ENCODE data around the gene REEP1. TPM values are rescaled to one million over a fixed set of nuclear protein-coding genes. Genes with fewer than 3 reads are reported as not detected.

REEP1 gene
- polyA plus RNA-seq, 4 donors, result 5.9 to 16.8 (median 8.8) TPM

DNA sequence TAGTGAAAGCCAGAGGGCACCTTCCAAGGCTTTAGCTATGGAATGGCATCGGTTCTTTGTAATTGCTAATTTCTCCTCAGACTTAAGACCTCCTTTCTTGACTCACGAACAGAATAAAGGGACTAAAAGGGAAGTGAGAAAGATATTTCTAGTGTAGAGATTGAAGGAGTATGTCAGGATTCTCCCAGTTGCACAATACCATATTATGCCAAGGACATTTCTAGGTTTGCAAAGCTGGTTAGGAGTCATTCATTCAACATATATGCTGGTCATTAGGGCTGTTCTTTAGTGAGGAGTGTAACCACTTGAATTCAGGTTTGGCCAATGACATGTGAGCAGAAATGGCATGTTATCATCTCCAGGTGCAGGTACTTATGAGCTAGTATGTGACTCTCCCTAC, 7.4 kb downstream of the REEP1 start:
- DNase-seq, result no peak
- Histone ChIP-seq H3K4me3 (ENCODE audit: low read depth in 1 of 3, low read length in 3 of 3) (no peak overlapping the region), H3K27ac (ENCODE audit: low read depth in 1 of 3, low read length in 2 of 3) (no peak overlapping the region), H3K27me3 (ENCODE audit: control insufficient read depth in 3 of 3, insufficient read depth in 3 of 3, low read length in 3 of 3) (no peaks in the 10 kb centered on the region), H3K4me1 (ENCODE audit: control insufficient read depth in 3 of 3, insufficient read depth in 2 of 3, low read depth in 1 of 3, low read length in 2 of 3) (peaks cover 0 to 14% (median 3%) of the 10 kb centered on the region in 3 donors), H3K36me3 (ENCODE audit: control insufficient read depth in 3 of 3, insufficient read depth in 2 of 3, low read depth in 1 of 3, low read length in 3 of 3) (peaks cover 0 to 2% (median 0%) of the 10 kb centered on the region in 3 donors), H3K9me3 (ENCODE audit: control insufficient read depth in 2 of 2, insufficient read depth in 1 of 2, low read depth in 1 of 2, low read length in 1 of 2) (peaks cover 0 to 8% of the 10 kb centered on the region in 2 donors)
- WGBS, 3 donors, result 80 to 94% (median 94%) methylated on average over 2 of the region's 2 CpGs
- no peak for FAIRE-seq

DNA sequence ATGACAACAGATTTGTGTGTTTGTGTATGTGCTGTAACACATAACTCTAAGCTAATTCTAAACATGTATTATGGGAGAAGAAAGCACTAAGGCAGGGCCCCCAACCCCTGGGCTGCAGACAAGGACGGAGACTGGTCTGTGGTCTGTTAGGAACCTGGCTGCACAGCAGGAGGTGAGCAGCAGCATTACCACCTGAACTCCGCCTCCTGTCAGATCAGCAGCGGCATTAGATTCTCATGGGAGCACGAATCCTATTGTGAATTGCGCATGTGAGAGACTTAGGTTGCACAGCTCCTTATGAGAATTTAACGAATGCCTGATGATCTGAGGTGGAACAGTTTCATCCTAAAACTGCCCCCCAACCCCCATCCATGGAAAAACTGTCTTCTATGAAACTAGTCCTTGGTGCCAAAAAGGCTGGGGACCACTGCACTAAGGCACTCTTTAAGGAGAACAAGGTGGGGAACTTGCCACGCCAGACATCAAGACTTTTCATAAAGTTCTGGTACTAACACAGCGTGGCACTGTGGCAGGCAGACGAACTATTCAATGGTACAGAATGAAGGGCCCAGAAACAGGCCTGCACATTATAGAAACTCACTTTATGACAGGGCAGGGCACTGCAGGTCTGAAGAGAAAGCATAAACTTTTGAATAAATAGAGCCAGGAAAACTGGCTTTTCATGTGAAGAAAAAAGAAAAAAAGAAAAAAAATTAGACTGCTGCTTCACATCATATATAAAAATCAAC, 14.0 kb downstream of the REEP1 start:
- peaks cover 0 to under 1% of the 10 kb centered on the region in 2 donors for H3K9me3 ChIP-seq (ENCODE audit: control insufficient read depth in 2 of 2, insufficient read depth in 1 of 2, low read depth in 1 of 2, low read length in 1 of 2)
- no peak overlapping the region for H3K27ac ChIP-seq (ENCODE audit: low read depth in 1 of 3, low read length in 2 of 3)
- FAIRE-seq (no peak), DNase-seq (peak in 1 of 2 donors; percentile 46)
- WGBS, 3 donors, result 86 to 93% (median 90%) methylated on average over 9 of the region's 9 CpGs
- H3K4me3 ChIP-seq (ENCODE audit: low read depth in 1 of 3, low read length in 3 of 3), result no peak overlapping the region
- no peaks in the 10 kb centered on the region for H3K27me3 ChIP-seq (ENCODE audit: control insufficient read depth in 3 of 3, insufficient read depth in 3 of 3, low read length in 3 of 3)
- H3K36me3 ChIP-seq (ENCODE audit: control insufficient read depth in 3 of 3, insufficient read depth in 2 of 3, low read depth in 1 of 3, low read length in 3 of 3), result no peaks in the 10 kb centered on the region
- peaks cover 0 to 23% (median 0%) of the 10 kb centered on the region in 3 donors for H3K4me1 ChIP-seq (ENCODE audit: control insufficient read depth in 3 of 3, insufficient read depth in 2 of 3, low read depth in 1 of 3, low read length in 2 of 3)

DNA sequence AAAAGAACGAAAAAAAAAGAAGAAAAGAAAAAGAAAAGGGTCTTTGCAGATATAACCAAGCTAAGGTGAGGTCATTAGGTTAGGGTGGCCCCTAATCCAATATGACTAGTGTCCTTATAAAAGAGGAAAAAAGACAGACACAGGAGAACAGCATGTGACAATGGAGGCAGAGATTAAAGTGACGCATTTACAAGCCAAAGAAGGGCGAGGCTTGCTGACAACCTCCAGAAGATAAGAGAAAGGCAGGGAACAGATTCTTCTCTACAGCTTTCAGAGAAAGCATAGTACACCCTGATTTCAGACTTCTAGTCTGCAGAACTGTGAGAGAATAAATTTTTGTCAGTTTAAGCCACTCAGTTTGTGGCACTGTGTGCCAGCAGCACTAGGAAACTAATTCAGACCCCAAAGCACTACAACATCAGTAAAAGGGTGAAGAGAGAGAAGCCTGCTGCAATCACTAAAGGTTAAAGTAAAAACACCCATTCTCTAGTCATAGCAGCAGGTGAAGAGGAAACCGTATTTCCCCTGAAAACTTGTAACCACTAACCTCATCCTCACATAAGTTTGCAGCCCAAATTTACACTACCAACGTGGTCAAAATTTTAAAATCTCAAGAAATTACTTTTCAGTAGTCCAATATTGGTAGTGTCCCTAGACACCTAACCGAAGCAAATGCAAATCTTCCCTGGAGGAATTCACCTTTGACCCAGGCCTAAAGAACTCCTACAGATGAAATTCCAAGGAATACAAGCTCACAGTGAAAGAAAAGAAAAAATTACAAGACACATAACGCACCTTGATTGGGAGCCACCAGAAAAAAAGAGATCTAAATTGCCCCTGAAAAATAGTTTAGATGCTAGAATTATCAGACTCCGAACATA, 17.5 kb downstream of the REEP1 start:
- no peaks in the 10 kb centered on the region for H3K27me3 ChIP-seq (ENCODE audit: control insufficient read depth in 3 of 3, insufficient read depth in 3 of 3, low read length in 3 of 3)
- no peak for FAIRE-seq
- DNase-seq, result peak; percentile 89 to 93
- no peaks in the 10 kb centered on the region for H3K9me3 ChIP-seq (ENCODE audit: control insufficient read depth in 2 of 2, insufficient read depth in 1 of 2, low read depth in 1 of 2, low read length in 1 of 2)
- 29 to 55% (median 41%) methylated on average over 8 of the region's 8 CpGs for WGBS, 3 donors
- H3K27ac ChIP-seq (ENCODE audit: low read depth in 1 of 3, low read length in 2 of 3), result peak overlapping the region; percentile 60 to 90 (median 74)
- H3K4me1 ChIP-seq (ENCODE audit: control insufficient read depth in 3 of 3, insufficient read depth in 2 of 3, low read depth in 1 of 3, low read length in 2 of 3), result peaks cover 0 to 23% (median 0%) of the 10 kb centered on the region in 3 donors
- no peaks in the 10 kb centered on the region for H3K36me3 ChIP-seq (ENCODE audit: control insufficient read depth in 3 of 3, insufficient read depth in 2 of 3, low read depth in 1 of 3, low read length in 3 of 3)
- H3K4me3 ChIP-seq (ENCODE audit: low read depth in 1 of 3, low read length in 3 of 3), result no peak overlapping the region

DNA sequence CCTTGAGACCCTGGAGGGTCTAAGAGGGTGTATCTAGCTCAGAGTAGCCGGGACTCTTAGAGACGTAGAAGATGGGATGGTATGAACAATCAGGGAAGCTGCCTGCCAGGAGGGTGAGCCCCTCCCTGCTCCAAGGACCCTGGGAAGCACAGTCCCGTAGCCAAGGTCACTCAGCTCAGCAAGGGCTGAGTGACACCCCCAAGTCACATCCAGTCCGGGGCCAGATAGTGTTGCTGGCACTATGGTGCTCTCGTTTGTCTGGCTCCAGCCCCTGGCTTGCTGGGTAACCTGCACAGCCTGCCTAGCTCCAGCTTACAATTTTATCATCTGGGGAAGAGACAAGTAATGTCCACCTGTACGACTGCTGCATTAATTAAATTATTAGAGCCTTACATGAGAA, 22.3 kb downstream of the REEP1 start:
- Histone ChIP-seq H3K27me3 (ENCODE audit: control insufficient read depth in 3 of 3, insufficient read depth in 3 of 3, low read length in 3 of 3) (no peaks in the 10 kb centered on the region), H3K9me3 (ENCODE audit: control insufficient read depth in 2 of 2, insufficient read depth in 1 of 2, low read depth in 1 of 2, low read length in 1 of 2) (no peaks in the 10 kb centered on the region), H3K27ac (ENCODE audit: low read depth in 1 of 3, low read length in 2 of 3) (no peak overlapping the region), H3K4me1 (ENCODE audit: control insufficient read depth in 3 of 3, insufficient read depth in 2 of 3, low read depth in 1 of 3, low read length in 2 of 3) (peaks cover 0 to 11% (median 0%) of the 10 kb centered on the region in 3 donors), H3K4me3 (ENCODE audit: low read depth in 1 of 3, low read length in 3 of 3) (no peak overlapping the region), H3K36me3 (ENCODE audit: control insufficient read depth in 3 of 3, insufficient read depth in 2 of 3, low read depth in 1 of 3, low read length in 3 of 3) (no peaks in the 10 kb centered on the region)
- WGBS, 3 donors, result 85 to 87% (median 87%) methylated on average over 6 of the region's 6 CpGs
- FAIRE-seq (no peak), DNase-seq (no peak)

DNA sequence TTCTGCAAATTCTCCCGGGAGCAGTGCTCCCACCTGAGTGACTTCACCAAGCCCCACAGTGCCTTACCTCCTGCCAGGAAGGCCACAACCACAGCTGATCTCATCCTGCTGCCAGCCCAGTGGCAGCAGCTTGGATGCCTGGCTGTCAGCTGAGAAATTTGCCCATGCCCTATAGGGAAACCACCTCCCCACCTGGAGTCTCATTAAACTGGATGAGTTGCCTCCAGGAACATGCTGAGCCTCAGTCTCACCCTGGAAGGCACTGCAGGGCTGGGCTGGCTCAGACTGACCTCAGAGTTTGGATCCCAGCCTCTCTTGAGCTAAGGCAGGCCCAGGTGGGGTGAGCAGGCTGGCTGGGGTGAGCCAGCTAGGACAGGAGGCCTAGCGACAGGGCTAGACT, 23.3 kb downstream of the REEP1 start:
- Histone ChIP-seq H3K27ac (ENCODE audit: low read depth in 1 of 3, low read length in 2 of 3) (no peak overlapping the region), H3K36me3 (ENCODE audit: control insufficient read depth in 3 of 3, insufficient read depth in 2 of 3, low read depth in 1 of 3, low read length in 3 of 3) (no peaks in the 10 kb centered on the region), H3K4me1 (ENCODE audit: control insufficient read depth in 3 of 3, insufficient read depth in 2 of 3, low read depth in 1 of 3, low read length in 2 of 3) (peaks cover 0 to 3% (median 0%) of the 10 kb centered on the region in 3 donors), H3K27me3 (ENCODE audit: control insufficient read depth in 3 of 3, insufficient read depth in 3 of 3, low read length in 3 of 3) (no peaks in the 10 kb centered on the region), H3K9me3 (ENCODE audit: control insufficient read depth in 2 of 2, insufficient read depth in 1 of 2, low read depth in 1 of 2, low read length in 1 of 2) (no peaks in the 10 kb centered on the region), H3K4me3 (ENCODE audit: low read depth in 1 of 3, low read length in 3 of 3) (no peak overlapping the region)
- FAIRE-seq (no peak), DNase-seq (no peak)
- 77 to 85% (median 84%) methylated on average over 2 of the region's 2 CpGs for WGBS, 3 donors

DNA sequence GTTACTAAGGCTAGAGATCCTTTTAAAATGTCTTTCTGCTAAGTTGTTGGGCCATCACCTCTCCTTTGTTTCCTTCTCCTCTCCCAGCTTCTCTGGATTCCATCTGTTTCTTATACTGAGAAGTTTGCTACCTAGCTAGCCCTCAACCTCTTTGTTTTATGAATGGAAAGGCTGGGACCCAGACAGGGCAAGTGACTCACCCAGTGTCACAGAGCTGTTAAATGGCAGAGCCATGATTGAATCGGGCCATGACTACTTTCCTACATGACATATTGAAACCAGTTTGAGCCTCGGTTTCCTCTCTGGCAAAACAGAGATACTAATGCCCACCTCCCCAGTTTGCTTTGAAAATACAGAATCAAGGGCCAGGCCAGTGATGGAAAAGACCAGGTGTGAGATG, 24.1 kb downstream of the REEP1 start:
- no peaks in the 10 kb centered on the region for H3K9me3 ChIP-seq (ENCODE audit: control insufficient read depth in 2 of 2, insufficient read depth in 1 of 2, low read depth in 1 of 2, low read length in 1 of 2)
- no peak overlapping the region for H3K27ac ChIP-seq (ENCODE audit: low read depth in 1 of 3, low read length in 2 of 3)
- no peak for FAIRE-seq
- no peak overlapping the region for H3K4me3 ChIP-seq (ENCODE audit: low read depth in 1 of 3, low read length in 3 of 3)
- no peak for DNase-seq
- no peaks in the 10 kb centered on the region for H3K36me3 ChIP-seq (ENCODE audit: control insufficient read depth in 3 of 3, insufficient read depth in 2 of 3, low read depth in 1 of 3, low read length in 3 of 3)
- H3K4me1 ChIP-seq (ENCODE audit: control insufficient read depth in 3 of 3, insufficient read depth in 2 of 3, low read depth in 1 of 3, low read length in 2 of 3), result no peaks in the 10 kb centered on the region
- WGBS, 3 donors, result 83 to 93% (median 92%) methylated on average over 2 of the region's 2 CpGs
- H3K27me3 ChIP-seq (ENCODE audit: control insufficient read depth in 3 of 3, insufficient read depth in 3 of 3, low read length in 3 of 3), result no peaks in the 10 kb centered on the region

DNA sequence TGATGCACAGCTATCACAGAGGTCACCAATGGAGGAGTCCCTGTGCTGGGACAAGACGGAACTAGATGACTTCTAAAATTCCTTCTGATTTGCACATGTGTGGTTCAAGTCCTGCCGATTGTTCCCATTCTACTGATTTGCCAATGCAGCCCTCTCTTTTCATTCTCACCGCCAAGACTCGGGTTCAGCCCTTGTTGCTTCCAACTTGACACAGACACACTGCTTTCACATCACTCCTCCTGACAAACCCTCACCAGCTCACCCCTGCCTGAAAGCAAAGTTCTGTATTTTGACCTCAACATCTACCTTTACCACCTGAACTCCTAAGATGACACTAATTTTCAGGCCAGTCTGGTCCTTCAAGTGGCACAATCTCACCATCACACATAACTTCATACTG, 25.5 kb downstream of the REEP1 start:
- no peak overlapping the region for H3K27ac ChIP-seq (ENCODE audit: low read depth in 1 of 3, low read length in 2 of 3)
- no peaks in the 10 kb centered on the region for H3K36me3 ChIP-seq (ENCODE audit: control insufficient read depth in 3 of 3, insufficient read depth in 2 of 3, low read depth in 1 of 3, low read length in 3 of 3)
- no peaks in the 10 kb centered on the region for H3K4me1 ChIP-seq (ENCODE audit: control insufficient read depth in 3 of 3, insufficient read depth in 2 of 3, low read depth in 1 of 3, low read length in 2 of 3)
- DNase-seq (no peak), FAIRE-seq (no peak)
- 93 to 96% (median 96%) methylated on average over 4 of the region's 4 CpGs for WGBS, 3 donors
- no peak overlapping the region for H3K4me3 ChIP-seq (ENCODE audit: low read depth in 1 of 3, low read length in 3 of 3)
- H3K27me3 ChIP-seq (ENCODE audit: control insufficient read depth in 3 of 3, insufficient read depth in 3 of 3, low read length in 3 of 3), result no peaks in the 10 kb centered on the region
- H3K9me3 ChIP-seq (ENCODE audit: control insufficient read depth in 2 of 2, insufficient read depth in 1 of 2, low read depth in 1 of 2, low read length in 1 of 2), result no peaks in the 10 kb centered on the region

DNA sequence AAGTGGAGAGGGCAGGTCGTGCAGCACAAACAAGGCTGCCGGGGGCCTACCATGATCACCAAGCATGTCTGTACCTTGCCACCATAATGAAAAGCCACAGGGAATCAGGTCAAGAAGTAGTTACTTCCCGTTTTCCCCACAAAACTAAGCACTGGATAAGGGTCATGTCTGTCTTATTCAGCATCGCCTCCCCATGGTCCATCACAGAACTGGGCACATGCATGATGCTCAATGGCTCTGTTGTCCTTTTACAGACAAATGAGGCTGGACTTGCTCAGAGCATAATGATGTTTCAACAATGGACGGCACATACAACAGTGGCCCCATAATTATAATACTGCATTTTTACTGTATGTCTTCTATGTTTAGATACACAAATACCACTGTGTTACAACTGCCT, 27.5 kb downstream of the REEP1 start:
- WGBS, 3 donors, result 83 to 90% (median 87%) methylated on average over 5 of the region's 5 CpGs
- FAIRE-seq (no peak), DNase-seq (no peak)
- Histone ChIP-seq H3K27ac (ENCODE audit: low read depth in 1 of 3, low read length in 2 of 3) (no peak overlapping the region), H3K4me1 (ENCODE audit: control insufficient read depth in 3 of 3, insufficient read depth in 2 of 3, low read depth in 1 of 3, low read length in 2 of 3) (no peaks in the 10 kb centered on the region), H3K27me3 (ENCODE audit: control insufficient read depth in 3 of 3, insufficient read depth in 3 of 3, low read length in 3 of 3) (no peaks in the 10 kb centered on the region), H3K4me3 (ENCODE audit: low read depth in 1 of 3, low read length in 3 of 3) (no peak overlapping the region), H3K36me3 (ENCODE audit: control insufficient read depth in 3 of 3, insufficient read depth in 2 of 3, low read depth in 1 of 3, low read length in 3 of 3) (no peaks in the 10 kb centered on the region), H3K9me3 (ENCODE audit: control insufficient read depth in 2 of 2, insufficient read depth in 1 of 2, low read depth in 1 of 2, low read length in 1 of 2) (no peaks in the 10 kb centered on the region)

All from small intestine (tissue), 7 donors.